Gastrocnemius medialis (tissue), 4 donors: ENCODE results near the gene TMA7. TPM values are rescaled to one million over a fixed set of nuclear protein-coding genes. Genes with fewer than 3 reads are reported as not detected.
A peak's percentile ranks its signal among the peaks of the same experiment; 100 is the strongest.

Experiments
- ATAC-seq, 2 donors: fragments of 150-250 bp; one replicate each; pipeline ENCODE4 v1.9.1; 2016
- DNase-seq, 2 donors: peaks; one replicate each; pipeline ENCODE4 v3.0.0-alpha.2; 2019
- H3K27ac ChIP-seq, 4 donors: fragments of 200-600 bp; sonication (generic); 1 replicate in 1 of 4; 2 replicates in 3 of 4; pipeline ENCODE4 v1.5.1; 2016 to 2018; ENCODE audit warnings: mild to moderate bottlenecking in 2 of 4, moderate library complexity in 1 of 4
- H3K27me3 ChIP-seq, 3 donors: fragments of 200-600 bp; sonication (generic) in 2 of 3; 1 replicate in 1 of 3; 2 replicates in 2 of 3; pipeline versions ENCODE4 v1.5.1 to v1.6.0; 2016 to 2019; ENCODE audit warnings: mild to moderate bottlenecking in 1 of 3, moderate library complexity in 1 of 3
- H3K36me3 ChIP-seq, 2 donors: fragments of 200-600 bp; sonication (generic) in 1 of 2; one replicate each; pipeline ENCODE4 v1.5.1; 2017 to 2018
- H3K4me1 ChIP-seq, 2 donors: fragments of 200-600 bp; sonication (generic) in 1 of 2; one replicate each; pipeline ENCODE4 v1.5.1; 2016 to 2017; ENCODE audit warnings: mild to moderate bottlenecking in 2 of 2
- H3K4me3 ChIP-seq, 4 donors: fragments of 200-600 bp; sonication (generic) in 3 of 4; 1 replicate in 1 of 4; 2 replicates in 3 of 4; pipeline ENCODE4 v1.5.1; 2016 to 2019; ENCODE audit warnings: mild to moderate bottlenecking in 2 of 4
- H3K9me3 ChIP-seq, 3 donors: fragments of 200-600 bp; sonication (generic) in 2 of 3; 1 replicate in 1 of 3; 2 replicates in 2 of 3; pipeline ENCODE4 v1.5.1; 2016 to 2019
- CTCF ChIP-seq, 5 experiments: fragments of 450-650 bp in 3 of 5; fragments of 200-600 bp in 2 of 5; sonication (generic) in 2 of 5; IDR thresholded peaks in 4 of 5; conservative IDR thresholded peaks in 1 of 5; 1 replicate in 4 of 5; 2 replicates in 1 of 5; pipeline ENCODE4 v1.5.1; 2016 to 2019; ENCODE audit warnings: antibody characterized with exemption in 5 of 5, mild to moderate bottlenecking in 3 of 5, moderate library complexity in 3 of 5
- POLR2A ChIP-seq, 2 donors: fragments of 450-650 bp; IDR thresholded peaks; one replicate each; pipeline ENCODE4 v1.6.1; 2017; ENCODE audit warnings: antibody characterized with exemption in 2 of 2, mild to moderate bottlenecking in 2 of 2, moderate library complexity in 2 of 2
- in situ Hi-C, 4 donors: fragments of 200-750 bp; cut with MboI; loops; one replicate each; pipeline versions ENCODE4 v1.15.0 to v1.8.0; 2017; ENCODE audit warnings: low sequenced_read_pairs in 4 of 4
- intact Hi-C: fragments of 100-400 bp; cut with DNase I; formaldehyde crosslinking; loops from one replicate; pipeline ENCODE4 v1.15.1; 2023; ENCODE audit warnings: low total_unique reads
- total RNA-seq, 4 donors: library from RNA; depleted of rRNA; stranded (reverse); fragments of >200 nt; gene quantifications; one replicate each; pipeline versions ENCODE4 v1.1.0 to v1.2.3, GENCODE V29; 2016

The TMA7 gene
- total RNA-seq, 4 donors from 2014 or later = 202 to 353 (median 294) TPM

- Histone ChIP-seq H3K36me3 (no peaks in the 10 kb centered on the region), H3K4me3 (peak within 1 kb of the TSS; percentile 65 to 78 (median 74)), H3K9me3 (no peaks in the 10 kb centered on the region), H3K4me1 (peaks cover 5 to 9% of the 10 kb centered on the region in 2 donors), H3K27ac (peak within 1 kb of the TSS; percentile 23 to 73 (median 58)), H3K27me3 (peaks cover 0 to 10% (median 0%) of the 10 kb centered on the region in 3 donors)
- ATAC-seq = peak; percentile 23 to 48
- TF ChIP-seq CTCF (IDR thresholded peaks at IDR 0.05 in 4 of 5, conservative IDR thresholded peaks at IDR 0.05 in 1 of 5) (no peak), POLR2A (IDR thresholded peaks at IDR 0.05) (no peak)
- in situ Hi-C loops (loop anchor here in 2 of 4 donors (10.0 kb wide), 1 partner anchor 155 kb away; no protein-coding TSS in a partner anchor), intact Hi-C loops (loop anchor here (1.0 kb wide), 1 partner anchor 36 kb away; a partner anchor contains a TSS)
- DNase-seq = peak in 1 of 2 donors; percentile 49
These were observed 9.9 kb upstream of the TMA7 start, which contains the start of gene PLXNB1 for GRCh38 chr3:48429960-48430707. Gene PLXNB1, minus strand, starts transcription at chr3:48430086. Its CDS starts 5,475 bp downstream, at chr3:48424611.

DNA sequence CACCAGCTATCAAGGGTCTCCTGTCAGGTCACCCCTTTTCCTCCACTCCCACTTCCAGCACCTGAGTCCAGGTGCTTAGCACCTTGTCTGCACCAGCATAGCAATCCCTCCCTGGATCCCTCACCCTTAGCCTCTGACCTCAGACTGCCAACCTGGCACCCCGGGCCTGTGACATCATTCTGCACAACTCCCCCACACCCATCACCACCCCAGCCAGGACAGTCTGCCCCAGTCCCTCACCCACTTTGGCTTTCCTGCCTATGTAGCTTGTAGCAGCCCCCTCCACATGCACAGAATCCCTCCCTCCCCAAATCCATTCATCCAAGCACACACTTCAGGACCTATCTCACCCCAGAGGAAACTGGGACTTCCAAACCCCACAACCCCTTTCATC is 9.4 kb upstream of the TMA7 start:
- DNase-seq (no peak), ATAC-seq (no peak)
- intact Hi-C loops (no loop called here), in situ Hi-C loops (loop anchor here in 2 of 4 donors (10.0 kb wide), 1 partner anchor 156 kb away; no protein-coding TSS in a partner anchor)
- no peak for TF ChIP-seq CTCF (IDR thresholded peaks at IDR 0.05 in 4 of 5, conservative IDR thresholded peaks at IDR 0.05 in 1 of 5)
- no peak for TF ChIP-seq POLR2A (IDR thresholded peaks at IDR 0.05)
- Histone ChIP-seq H3K9me3 (no peaks in the 10 kb centered on the region), H3K4me3 (no peak overlapping the region), H3K27ac (no peak overlapping the region), H3K27me3 (peaks cover 0 to 10% (median 0%) of the 10 kb centered on the region in 3 donors), H3K36me3 (no peaks in the 10 kb centered on the region), H3K4me1 (peaks cover 5 to 9% of the 10 kb centered on the region in 2 donors)

DNA sequence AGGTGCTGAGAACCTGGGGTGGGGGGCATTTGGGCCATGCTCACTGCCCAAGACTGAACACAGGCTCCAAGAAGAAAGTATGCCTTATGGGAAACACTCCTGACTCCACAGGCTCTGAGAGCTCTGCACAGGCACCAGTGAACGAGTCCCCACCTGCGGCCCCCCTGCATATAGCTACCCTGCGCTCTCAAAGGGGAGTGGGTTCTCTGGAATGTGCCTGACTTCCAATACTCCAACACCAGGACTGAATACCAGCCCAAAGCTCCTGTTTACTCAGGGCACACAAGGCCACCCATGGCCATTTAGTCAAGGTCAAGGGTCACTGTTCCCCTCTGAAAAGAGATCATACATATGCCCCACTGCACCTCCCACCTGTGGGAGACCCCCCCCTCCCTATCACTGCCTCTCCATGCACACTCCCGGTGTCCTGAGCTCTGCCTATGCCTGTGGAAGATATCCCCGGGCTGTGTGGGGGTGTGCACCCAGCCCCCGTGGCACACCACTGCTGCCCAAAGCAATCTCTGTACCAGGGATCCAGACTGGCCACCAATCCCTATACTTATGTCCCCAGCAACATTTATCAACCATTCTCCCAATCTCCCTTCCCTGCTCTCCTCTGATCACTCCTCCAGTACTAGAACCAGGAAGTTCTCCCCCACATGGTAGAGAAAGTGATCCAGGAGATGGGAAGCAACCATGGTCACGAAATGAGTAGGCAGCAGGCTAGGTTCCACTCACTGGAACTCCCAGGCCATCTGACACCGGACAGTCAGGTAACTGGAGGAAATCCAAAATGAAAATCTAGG is 8.6 kb upstream of the TMA7 start:
- H3K9me3 ChIP-seq = no peaks in the 10 kb centered on the region
- peaks cover 5% of the 10 kb centered on the region in 2 donors for H3K4me1 ChIP-seq
- TF ChIP-seq CTCF (IDR thresholded peaks at IDR 0.05 in 4 of 5, conservative IDR thresholded peaks at IDR 0.05 in 1 of 5) (no peak), POLR2A (IDR thresholded peaks at IDR 0.05) (no peak)
- no peak for ATAC-seq
- intact Hi-C loops (no loop called here), in situ Hi-C loops (loop anchor here in 2 of 4 donors (10.0 kb wide), 1 partner anchor 157 kb away; no protein-coding TSS in a partner anchor)
- DNase-seq = no peak
- no peaks in the 10 kb centered on the region for H3K36me3 ChIP-seq
- H3K27me3 ChIP-seq = peaks cover 0 to 10% (median 0%) of the 10 kb centered on the region in 3 donors
- H3K27ac ChIP-seq = no peak overlapping the region
- H3K4me3 ChIP-seq = no peak overlapping the region

GRCh38 chr3:48432411-48433371 is 7.4 kb upstream of the TMA7 start:
- no peak overlapping the region for H3K27ac ChIP-seq
- ATAC-seq = no peak
- H3K36me3 ChIP-seq = no peaks in the 10 kb centered on the region
- intact Hi-C loops = no loop called here
- peaks cover 4 to 5% of the 10 kb centered on the region in 2 donors for H3K4me1 ChIP-seq
- no peak overlapping the region for H3K4me3 ChIP-seq
- H3K9me3 ChIP-seq = no peaks in the 10 kb centered on the region
- TF ChIP-seq POLR2A (IDR thresholded peaks at IDR 0.05) (no peak), CTCF (IDR thresholded peaks at IDR 0.05 in 4 of 5, conservative IDR thresholded peaks at IDR 0.05 in 1 of 5) (no peak)
- no peak for DNase-seq
- in situ Hi-C loops = loop anchor here in 2 of 4 donors (10.0 kb wide), 1 partner anchor 158 kb away; no protein-coding TSS in a partner anchor
- H3K27me3 ChIP-seq = peaks cover 0 to 10% (median 0%) of the 10 kb centered on the region in 3 donors
